ENCODE results near the gene PRKAR1B.

The PRKAR1B gene

DNA sequence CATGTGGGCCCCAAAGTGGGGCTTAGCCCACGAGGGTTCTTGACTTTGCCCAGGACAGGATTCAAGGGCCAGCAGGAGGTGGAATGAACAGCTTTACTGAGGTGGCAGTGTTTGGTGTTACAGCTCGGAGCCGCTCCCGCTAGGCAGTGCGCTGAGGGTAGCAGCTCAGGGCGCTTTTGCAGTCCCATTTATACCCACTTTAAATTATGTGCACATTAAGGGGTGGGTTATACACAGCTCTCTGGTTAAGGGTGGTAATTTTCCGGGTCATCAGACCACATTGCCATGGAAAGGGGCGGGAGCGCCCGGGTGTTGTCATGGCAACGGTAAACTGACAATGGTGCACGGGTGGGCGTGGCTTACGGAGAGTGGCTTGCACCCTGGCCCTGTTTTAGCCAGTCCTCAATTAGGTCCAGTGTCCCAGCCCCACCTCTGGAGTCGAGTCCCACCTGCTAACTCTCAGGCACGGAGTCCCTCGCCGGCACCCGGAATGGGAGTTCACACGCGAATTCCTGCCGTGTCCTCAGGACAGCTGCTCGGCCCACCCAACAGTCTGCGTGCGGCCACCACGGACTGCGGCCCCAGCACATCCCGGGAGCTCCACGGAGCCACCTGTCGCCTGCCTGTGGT is 149.2 kb downstream of the PRKAR1B start:
- no peak overlapping the region for H2AFZ ChIP-seq (ENCODE audit: low read length)
- TF ChIP-seq, protein P1, sequence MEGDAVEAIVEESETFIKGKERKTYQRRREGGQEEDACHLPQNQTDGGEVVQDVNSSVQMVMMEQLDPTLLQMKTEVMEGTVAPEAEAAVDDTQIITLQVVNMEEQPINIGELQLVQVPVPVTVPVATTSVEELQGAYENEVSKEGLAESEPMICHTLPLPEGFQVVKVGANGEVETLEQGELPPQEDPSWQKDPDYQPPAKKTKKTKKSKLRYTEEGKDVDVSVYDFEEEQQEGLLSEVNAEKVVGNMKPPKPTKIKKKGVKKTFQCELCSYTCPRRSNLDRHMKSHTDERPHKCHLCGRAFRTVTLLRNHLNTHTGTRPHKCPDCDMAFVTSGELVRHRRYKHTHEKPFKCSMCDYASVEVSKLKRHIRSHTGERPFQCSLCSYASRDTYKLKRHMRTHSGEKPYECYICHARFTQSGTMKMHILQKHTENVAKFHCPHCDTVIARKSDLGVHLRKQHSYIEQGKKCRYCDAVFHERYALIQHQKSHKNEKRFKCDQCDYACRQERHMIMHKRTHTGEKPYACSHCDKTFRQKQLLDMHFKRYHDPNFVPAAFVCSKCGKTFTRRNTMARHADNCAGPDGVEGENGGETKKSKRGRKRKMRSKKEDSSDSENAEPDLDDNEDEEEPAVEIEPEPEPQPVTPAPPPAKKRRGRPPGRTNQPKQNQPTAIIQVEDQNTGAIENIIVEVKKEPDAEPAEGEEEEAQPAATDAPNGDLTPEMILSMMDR (IDR thresholded peaks at IDR 0.05; ENCODE audit: low read length), result no peak
- TF ChIP-seq EZH2 (IDR thresholded peaks at IDR 0.05; ENCODE audit: borderline replicate concordance, low read length), result no peak

GRCh38 chr7:577278-577665 is 149.8 kb downstream of the PRKAR1B start:
- no peaks in the 10 kb centered on the region for H3K9me3 ChIP-seq (ENCODE audit: low read length)
- H4K20me1 ChIP-seq (ENCODE audit: insufficient read depth, low read length), result no peaks in the 10 kb centered on the region
- H3K9ac ChIP-seq (ENCODE audit: low read length), result no peak overlapping the region
- no peaks in the 10 kb centered on the region; the same call in 1 of the 2 replicates for H3K36me3 ChIP-seq (ENCODE audit: insufficient read depth, low read length)
- H3K27me3 ChIP-seq (ENCODE audit: insufficient read depth, low read length), result no peaks in the 10 kb centered on the region
- H3K9me2 ChIP-seq (ENCODE audit: low read depth, low read length), result no peaks in the 10 kb centered on the region
- H3K4me2 ChIP-seq (ENCODE audit: low read length), result no peak overlapping the region
- H3K4me1 ChIP-seq (ENCODE audit: insufficient read depth, low read length, severe bottlenecking), result no peaks in the 10 kb centered on the region
- no peak overlapping the region for H2AFZ ChIP-seq (ENCODE audit: low read length)
- H3K79me2 ChIP-seq (ENCODE audit: insufficient read depth, low read length), result no peaks in the 10 kb centered on the region
- H3K27ac ChIP-seq (ENCODE audit: low read depth, low read length, poor library complexity, severe bottlenecking), result no peak overlapping the region
- H3F3A ChIP-seq (ENCODE audit: insufficient read depth, low read length), result no peaks in the 10 kb centered on the region
- H3K4me3 ChIP-seq (ENCODE audit: low read depth, low read length, poor library complexity, severe bottlenecking), result no peak overlapping the region
- no peak for TF ChIP-seq EZH2 (IDR thresholded peaks at IDR 0.05; ENCODE audit: borderline replicate concordance, low read length)
- TF ChIP-seq, protein P1 (IDR thresholded peaks at IDR 0.05; ENCODE audit: low read length), result no peak

More for the DNA sequence above, 149.2 kb downstream of the PRKAR1B start:
- no peaks in the 10 kb centered on the region for H3K9me3 ChIP-seq (ENCODE audit: low read length)
- no peaks in the 10 kb centered on the region for H3K4me1 ChIP-seq (ENCODE audit: insufficient read depth, low read length, severe bottlenecking)
- H3K27me3 ChIP-seq (ENCODE audit: insufficient read depth, low read length), result no peaks in the 10 kb centered on the region
- H3K4me2 ChIP-seq (ENCODE audit: low read length), result no peak overlapping the region
- H3K36me3 ChIP-seq (ENCODE audit: insufficient read depth, low read length), result no peaks in the 10 kb centered on the region; the same call in 1 of the 2 replicates
- no peaks in the 10 kb centered on the region for H3F3A ChIP-seq (ENCODE audit: insufficient read depth, low read length)
- H4K20me1 ChIP-seq (ENCODE audit: insufficient read depth, low read length), result no peaks in the 10 kb centered on the region
- no peaks in the 10 kb centered on the region for H3K9me2 ChIP-seq (ENCODE audit: low read depth, low read length)
- no peak overlapping the region for H3K9ac ChIP-seq (ENCODE audit: low read length)
- H3K27ac ChIP-seq (ENCODE audit: low read depth, low read length, poor library complexity, severe bottlenecking), result no peak overlapping the region
- H3K79me2 ChIP-seq (ENCODE audit: insufficient read depth, low read length), result no peaks in the 10 kb centered on the region
- H3K4me3 ChIP-seq (ENCODE audit: low read depth, low read length, poor library complexity, severe bottlenecking), result no peak overlapping the region

DNA sequence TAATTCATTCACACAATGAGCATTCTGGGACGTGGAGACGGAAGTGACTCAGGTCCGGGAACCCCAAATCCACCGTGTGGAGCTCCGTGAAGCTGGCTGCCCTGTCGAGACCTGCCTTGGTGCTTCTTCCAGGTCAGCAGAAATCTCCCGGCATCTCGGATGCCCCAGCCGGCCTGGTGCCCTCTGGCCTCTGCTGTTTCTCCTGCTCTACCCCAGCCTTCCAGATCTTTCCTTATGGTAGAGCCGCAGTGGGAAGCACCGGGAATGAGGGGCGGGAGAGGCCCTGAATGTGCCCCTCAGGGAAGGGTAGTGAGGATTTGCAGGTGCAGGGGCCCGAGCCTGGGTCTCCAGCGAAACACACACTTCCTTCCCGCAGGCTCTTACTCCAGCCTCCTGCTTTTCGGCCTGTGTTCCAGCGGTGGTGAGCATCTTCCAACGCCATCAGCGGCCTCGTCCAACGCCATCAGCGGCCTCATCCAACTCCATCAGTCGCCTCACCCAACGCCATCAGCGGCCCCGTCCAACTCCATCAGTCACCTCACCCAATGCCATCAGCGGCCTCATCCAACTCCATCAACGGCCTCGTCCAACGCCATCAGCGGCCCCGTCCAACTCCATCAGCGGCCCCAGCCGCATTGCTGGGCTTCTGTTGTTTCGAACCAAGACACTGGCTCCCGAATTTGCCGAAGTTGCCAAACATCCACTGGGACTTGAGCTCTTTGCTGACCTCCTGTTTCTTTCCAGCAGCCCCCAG is 150.4 kb downstream of the PRKAR1B start:
- H3F3A ChIP-seq (ENCODE audit: insufficient read depth, low read length), result no peaks in the 10 kb centered on the region
- no peaks in the 10 kb centered on the region for H3K9me2 ChIP-seq (ENCODE audit: low read depth, low read length)
- H3K9me3 ChIP-seq (ENCODE audit: low read length), result no peaks in the 10 kb centered on the region
- no peak overlapping the region for H3K27ac ChIP-seq (ENCODE audit: low read depth, low read length, poor library complexity, severe bottlenecking)
- no peaks in the 10 kb centered on the region for H3K79me2 ChIP-seq (ENCODE audit: insufficient read depth, low read length)
- H3K4me2 ChIP-seq (ENCODE audit: low read length), result no peak overlapping the region
- H3K4me1 ChIP-seq (ENCODE audit: insufficient read depth, low read length, severe bottlenecking), result no peaks in the 10 kb centered on the region
- H4K20me1 ChIP-seq (ENCODE audit: insufficient read depth, low read length), result no peaks in the 10 kb centered on the region
- H3K9ac ChIP-seq (ENCODE audit: low read length), result no peak overlapping the region
- no peak for TF ChIP-seq EZH2 (IDR thresholded peaks at IDR 0.05; ENCODE audit: borderline replicate concordance, low read length)
- TF ChIP-seq, protein P1 (IDR thresholded peaks at IDR 0.05; ENCODE audit: low read length), result no peak
- no peaks in the 10 kb centered on the region for H3K27me3 ChIP-seq (ENCODE audit: insufficient read depth, low read length)
- no peaks in the 10 kb centered on the region; the same call in 1 of the 2 replicates for H3K36me3 ChIP-seq (ENCODE audit: insufficient read depth, low read length)
- no peak overlapping the region for H3K4me3 ChIP-seq (ENCODE audit: low read depth, low read length, poor library complexity, severe bottlenecking)
- H2AFZ ChIP-seq (ENCODE audit: low read length), result no peak overlapping the region

Data from OCI-LY1 (cell line).